ENCODE results near the gene LIMS4. TPM values are rescaled to one million over a fixed set of nuclear protein-coding genes. Genes with fewer than 3 reads are reported as not detected.

Gene LIMS4
- 11.6 and 19.2 TPM in 2 replicates for total RNA-seq

GRCh38 chr2:110472171-110473058 is at the start of gene LIMS4:
TSS of gene LIMS4 (minus strand) at chr2:110472816. CDS start at chr2:110472778, 38 bp downstream.

Small RNA genes within 50 kb of the gene (small RNA-seq; reads per million reads assigned to genes)
- gene AC108938.1: not detected

Other genes with a start within 250 kb of the LIMS4 start
- 64.0 and 68.6 TPM in 2 replicates for gene RGPD6, start 104.4 kb upstream of the LIMS4 start, total RNA-seq
- gene BUB1, start 205.2 kb upstream of the LIMS4 start, total RNA-seq: 67.8 and 119 TPM in 2 replicates